PC-9 (cell line): Measurements from ENCODE around the gene PROZ. TPM values are rescaled to one million over a fixed set of nuclear protein-coding genes. Genes with fewer than 3 reads are reported as not detected.

Source experiments
- BruUV-seq: library from RNA; stranded (reverse); fragments of 400-500 nt; replicated peaks from 2 replicates; lab custom pipeline; 2021; lab: Mats Ljungman, UMichigan
- CTCF ChIA-PET: fragments of 300-600 bp; sonication (Branson Sonifier 250); formaldehyde crosslinking; loops from one replicate; lab custom pipeline; 2022; ENCODE audit warnings: antibody characterized with exemption; lab: Charles Lee
- POLR2A ChIA-PET: fragments of 300-600 bp; sonication (Branson Sonifier 250); formaldehyde crosslinking; loops from one replicate; lab custom pipeline; 2022; ENCODE audit warnings: antibody characterized with exemption; ENCODE audit not compliant: unreplicated experiment; lab: Charles Lee
- DNase-seq, 2 experiments: peaks; one replicate each; pipeline versions ENCODE4 v3.0.0 to v3.0.0-alpha.2; 2015 to 2022; ENCODE audit warnings: mixed read lengths in 1 of 2
- H2AFZ ChIP-seq: fragments of 200-600 bp; sonication (generic); 2 replicates; pipeline ENCODE4 v1.8.1; 2017; ENCODE audit warnings: antibody characterized with exemption
- H3F3A ChIP-seq: fragments of 200-600 bp; sonication (generic); 2 replicates; pipeline ENCODE4 v1.8.1; 2017; ENCODE audit warnings: antibody characterized with exemption, mild to moderate bottlenecking, low read depth; ENCODE audit not compliant: insufficient read depth
- H3K27ac ChIP-seq: fragments of 200-600 bp; sonication (generic); 2 replicates; pipeline ENCODE4 v1.6.1; 2016; ENCODE audit warnings: mixed run types
- H3K27me3 ChIP-seq: fragments of 200-600 bp; sonication (generic); 2 replicates; pipeline ENCODE4 v1.6.1; 2016; ENCODE audit warnings: low read depth, mixed run types; ENCODE audit not compliant: insufficient read depth
- H3K36me3 ChIP-seq: fragments of 200-600 bp; sonication (generic); 2 replicates; pipeline ENCODE4 v1.6.1; 2016; ENCODE audit warnings: low read depth, mixed run types
- H3K4me1 ChIP-seq: fragments of 200-600 bp; sonication (generic); replicated peaks from 2 replicates; pipeline ENCODE4 v1.6.1; 2016; ENCODE audit warnings: mixed run types; ENCODE audit not compliant: insufficient read depth
- H3K4me2 ChIP-seq: fragments of 200-600 bp; sonication (generic); 2 replicates; pipeline ENCODE4 v1.6.1; 2017; ENCODE audit warnings: mixed run types
- H3K4me3 ChIP-seq: fragments of 200-600 bp; sonication (generic); 2 replicates; pipeline ENCODE4 v1.6.1; 2016; ENCODE audit warnings: mixed run types
- H3K79me2 ChIP-seq: fragments of 200-600 bp; sonication (generic); 2 replicates; pipeline ENCODE4 v1.6.1; 2017; ENCODE audit warnings: low read depth, mixed run types
- H3K9me2 ChIP-seq: fragments of 200-600 bp; sonication (generic); 2 replicates; pipeline ENCODE4 v1.8.1; 2017; ENCODE audit warnings: mild to moderate bottlenecking; ENCODE audit not compliant: insufficient read depth
- H3K9me3 ChIP-seq: fragments of 200-600 bp; sonication (generic); 2 replicates; pipeline ENCODE4 v1.8.1; 2016; ENCODE audit warnings: low read depth; ENCODE audit not compliant: insufficient read depth
- H4K20me1 ChIP-seq: fragments of 200-600 bp; sonication (generic); 2 replicates; pipeline ENCODE4 v1.8.1; 2017; ENCODE audit not compliant: insufficient read depth
- EZH2 ChIP-seq: fragments of 200-600 bp; sonication (generic); IDR thresholded peaks from 2 replicates; pipeline ENCODE4 v1.8.0; 2017; ENCODE audit warnings: antibody characterized with exemption, low read depth
- intact Hi-C: fragments of 100-400 bp; cut with micrococcal nuclease; formaldehyde crosslinking; loops from one replicate; pipeline ENCODE4 v1.10.0; 2022; ENCODE audit not compliant: unreplicated experiment
- total RNA-seq: library from RNA; stranded (reverse); gene quantifications from 2 replicates; pipeline ENCODE4 v1.2.3, GENCODE V29; 2021
- TF ChIP-seq, protein P1 (sequence below): fragments of 200-600 bp; sonication (generic); conservative IDR thresholded peaks from 2 replicates; pipeline ENCODE4 v1.6.1; 2017; ENCODE audit warnings: mixed run types, antibody characterized with exemption, mild to moderate bottlenecking, moderate library complexity

Gene PROZ
- total RNA-seq, 1 experiment from 2014 or later, result not detected

DNA sequence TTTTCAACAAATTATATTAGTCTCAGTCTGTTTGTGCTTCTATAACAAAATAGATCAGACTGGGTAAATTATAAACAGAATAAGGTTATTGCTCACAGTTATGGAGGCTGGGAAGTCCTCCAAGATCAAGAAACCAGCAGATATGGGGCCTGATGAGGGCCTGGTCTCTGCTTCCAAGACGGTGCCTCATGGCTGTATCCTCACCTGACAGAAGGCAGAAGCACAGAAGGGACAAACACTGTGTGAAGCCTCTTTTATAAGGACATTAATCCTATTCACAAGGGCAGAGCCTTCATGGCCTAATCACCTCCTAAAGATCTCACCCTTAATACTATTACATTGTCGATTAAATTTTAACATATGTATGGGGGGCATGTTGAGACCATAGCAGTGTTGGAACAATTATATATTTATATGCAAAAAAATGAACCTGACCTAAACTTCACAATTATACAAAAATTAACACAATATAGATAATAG, 23.1 kb upstream of the PROZ start:
- Histone ChIP-seq H3K36me3 (no peaks in the 10 kb centered on the region), H3F3A (no peaks in the 10 kb centered on the region), H3K27me3 (peaks cover 91% of the 10 kb centered on the region), H3K27ac (no peak overlapping the region), H3K79me2 (no peaks in the 10 kb centered on the region), H3K4me1 (no peaks in the 10 kb centered on the region), H3K9me2 (no peaks in the 10 kb centered on the region), H3K4me3 (no peak overlapping the region), H3K4me2 (no peak overlapping the region), H2AFZ (no peak overlapping the region), H3K9me3 (0 out of 2 replicates have a peak, but pooled peaks cover 3% of the 10 kb centered on the region), H4K20me1 (0 out of 2 replicates have a peak, but pooled peaks cover 4% of the 10 kb centered on the region)
- ChIA-PET POLR2A (no interaction called here), CTCF (interaction anchor here (0.7 kb wide), 1 partner anchor 68 kb away, joined by 5 read pairs; no protein-coding TSS in a partner anchor)
- no TSS peak for BruUV-seq
- intact Hi-C loops, result no loop called here
- DNase-seq, result no peak
- TF ChIP-seq, protein P1, sequence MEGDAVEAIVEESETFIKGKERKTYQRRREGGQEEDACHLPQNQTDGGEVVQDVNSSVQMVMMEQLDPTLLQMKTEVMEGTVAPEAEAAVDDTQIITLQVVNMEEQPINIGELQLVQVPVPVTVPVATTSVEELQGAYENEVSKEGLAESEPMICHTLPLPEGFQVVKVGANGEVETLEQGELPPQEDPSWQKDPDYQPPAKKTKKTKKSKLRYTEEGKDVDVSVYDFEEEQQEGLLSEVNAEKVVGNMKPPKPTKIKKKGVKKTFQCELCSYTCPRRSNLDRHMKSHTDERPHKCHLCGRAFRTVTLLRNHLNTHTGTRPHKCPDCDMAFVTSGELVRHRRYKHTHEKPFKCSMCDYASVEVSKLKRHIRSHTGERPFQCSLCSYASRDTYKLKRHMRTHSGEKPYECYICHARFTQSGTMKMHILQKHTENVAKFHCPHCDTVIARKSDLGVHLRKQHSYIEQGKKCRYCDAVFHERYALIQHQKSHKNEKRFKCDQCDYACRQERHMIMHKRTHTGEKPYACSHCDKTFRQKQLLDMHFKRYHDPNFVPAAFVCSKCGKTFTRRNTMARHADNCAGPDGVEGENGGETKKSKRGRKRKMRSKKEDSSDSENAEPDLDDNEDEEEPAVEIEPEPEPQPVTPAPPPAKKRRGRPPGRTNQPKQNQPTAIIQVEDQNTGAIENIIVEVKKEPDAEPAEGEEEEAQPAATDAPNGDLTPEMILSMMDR, result no peak
- TF ChIP-seq EZH2, result no peak

DNA sequence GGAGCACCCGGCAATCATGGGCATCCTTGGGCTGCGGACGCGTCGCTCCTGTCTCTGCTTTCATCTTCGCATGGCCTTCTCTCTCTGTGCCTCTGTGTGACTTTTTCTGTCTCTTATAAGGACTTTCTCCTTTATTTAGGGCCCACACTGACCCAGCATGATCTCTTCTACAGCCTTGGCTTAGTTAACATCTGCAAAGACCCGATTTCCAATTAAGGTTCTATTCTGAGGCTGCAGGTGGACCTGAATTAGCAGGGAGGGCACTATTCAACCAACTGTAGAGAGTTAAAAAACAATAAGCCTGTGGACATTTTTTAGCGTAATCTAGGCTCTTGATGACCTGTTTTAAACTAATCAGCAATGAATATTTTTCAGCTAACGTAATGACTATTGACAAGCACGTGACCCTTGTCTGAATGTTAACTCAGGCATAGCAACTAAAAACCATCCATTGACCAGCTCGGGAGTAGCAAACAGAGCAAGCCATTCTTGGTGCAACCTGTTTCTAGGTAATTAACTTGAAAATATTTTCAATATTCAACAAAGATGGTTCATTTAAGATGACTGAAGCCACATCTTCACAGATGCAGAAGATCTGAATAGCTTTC, 20.7 kb upstream of the PROZ start:
- CTCF ChIA-PET, result no interaction called here
- TF ChIP-seq, protein P1, result no peak
- no peak for TF ChIP-seq EZH2
- H3K4me1 ChIP-seq, result no peaks in the 10 kb centered on the region
- H3K36me3 ChIP-seq, result no peaks in the 10 kb centered on the region
- no peak overlapping the region for H3K4me3 ChIP-seq
- H3K9me3 ChIP-seq, result 0 out of 2 replicates have a peak, but pooled peaks cover 3% of the 10 kb centered on the region
- peaks cover 83% of the 10 kb centered on the region for H3K27me3 ChIP-seq
- no peak overlapping the region for H3K27ac ChIP-seq
- H2AFZ ChIP-seq, result no peak overlapping the region
- BruUV-seq, result no TSS peak
- no peak overlapping the region for H3K4me2 ChIP-seq
- H3F3A ChIP-seq, result no peaks in the 10 kb centered on the region
- H3K79me2 ChIP-seq, result no peaks in the 10 kb centered on the region
- intact Hi-C loops, result no loop called here
- POLR2A ChIA-PET, result no interaction called here
- H4K20me1 ChIP-seq, result no peaks in the 10 kb centered on the region
- no peak for DNase-seq
- H3K9me2 ChIP-seq, result no peaks in the 10 kb centered on the region

DNA sequence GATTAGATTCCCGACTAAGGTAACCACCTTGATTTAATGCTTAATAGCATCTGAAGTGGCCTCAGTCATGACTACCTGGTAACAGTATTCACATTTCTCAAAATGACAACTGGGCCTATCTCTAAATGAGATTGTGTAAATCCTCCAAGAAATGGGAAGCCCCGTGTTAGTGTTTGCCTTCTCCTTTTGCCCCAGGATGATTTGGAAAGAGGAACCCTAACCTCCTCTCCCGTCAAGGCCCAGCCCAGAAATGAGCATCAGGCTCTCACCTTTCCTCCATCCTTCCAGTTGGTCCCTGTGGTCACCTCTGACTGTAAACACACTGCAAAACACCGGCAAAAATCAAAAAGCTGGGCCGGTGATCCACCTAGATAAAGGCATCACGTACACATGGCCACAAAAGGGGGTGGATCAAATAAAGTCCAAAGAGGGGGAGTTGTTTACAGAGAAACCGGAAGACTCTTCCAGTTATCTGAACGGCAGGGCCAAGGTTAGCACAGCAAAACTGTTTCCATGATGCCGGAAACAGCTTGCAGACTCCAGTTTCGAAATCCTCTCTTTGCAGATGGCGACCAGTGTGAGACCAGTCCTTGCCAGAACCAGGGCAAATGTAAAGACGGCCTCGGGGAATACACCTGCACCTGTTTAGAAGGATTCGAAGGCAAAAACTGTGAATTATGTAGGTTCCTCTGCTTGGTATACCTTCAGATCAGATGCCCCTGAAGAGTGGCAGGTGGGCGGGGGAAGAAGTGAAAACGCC, 19.5 kb upstream of the PROZ start:
- intact Hi-C loops, result no loop called here
- H3K27me3 ChIP-seq, result peaks cover 83% of the 10 kb centered on the region
- H4K20me1 ChIP-seq, result no peaks in the 10 kb centered on the region
- H3K9me2 ChIP-seq, result no peaks in the 10 kb centered on the region
- H3F3A ChIP-seq, result no peaks in the 10 kb centered on the region
- no peaks in the 10 kb centered on the region for H3K4me1 ChIP-seq
- H3K36me3 ChIP-seq, result no peaks in the 10 kb centered on the region
- ChIA-PET CTCF (no interaction called here), POLR2A (no interaction called here)
- 0 out of 2 replicates have a peak, but pooled peaks cover 3% of the 10 kb centered on the region for H3K9me3 ChIP-seq
- TF ChIP-seq, protein P1, result no peak
- no peak for TF ChIP-seq EZH2
- no peaks in the 10 kb centered on the region for H3K79me2 ChIP-seq
- no TSS peak for BruUV-seq
- H2AFZ ChIP-seq, result no peak overlapping the region
- H3K4me3 ChIP-seq, result no peak overlapping the region
- H3K4me2 ChIP-seq, result no peak overlapping the region
- H3K27ac ChIP-seq, result no peak overlapping the region
- no peak for DNase-seq
